DMS114 treated with DMSO at 0.1 percent for 48 hours (cell line): Measurements from ENCODE around the gene FBXL19.
A peak's percentile ranks its signal among the peaks of the same experiment; 100 is the strongest.

Experiments
- DNase-seq: peaks from one replicate; lab custom pipeline; 2025; ENCODE audit not compliant: unreplicated experiment; lab: John Stamatoyannopoulos, UW

The FBXL19 gene

DNA sequence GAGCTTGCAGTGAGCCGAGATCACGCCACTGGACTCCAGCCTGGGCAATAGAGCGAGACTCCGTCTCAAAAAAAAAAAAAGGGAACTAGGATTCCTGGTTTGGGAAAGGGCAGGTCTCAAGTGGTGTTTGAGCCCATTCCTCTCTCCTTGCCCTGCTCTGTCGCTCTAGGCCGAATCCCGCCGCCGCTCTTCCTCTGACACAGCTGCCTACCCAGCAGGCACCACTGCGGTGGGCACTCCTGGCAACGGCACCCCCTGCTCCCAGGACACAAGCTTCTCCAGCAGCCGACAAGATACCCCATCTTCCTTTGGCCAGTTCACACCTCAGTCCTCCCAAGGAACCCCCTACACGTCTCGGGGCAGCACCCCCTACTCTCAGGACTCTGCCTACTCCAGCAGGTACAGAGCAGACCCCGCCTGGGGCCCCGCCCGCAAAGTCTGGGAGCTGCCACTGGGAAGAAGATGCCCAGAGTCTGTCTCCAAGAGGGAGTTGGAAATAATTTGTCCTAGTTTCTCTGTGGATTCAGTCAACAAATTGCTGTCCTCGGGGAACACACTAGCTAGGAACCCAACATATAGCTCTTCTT, 40.6 kb downstream of the FBXL19 start:
- no peak for DNase-seq

DNA sequence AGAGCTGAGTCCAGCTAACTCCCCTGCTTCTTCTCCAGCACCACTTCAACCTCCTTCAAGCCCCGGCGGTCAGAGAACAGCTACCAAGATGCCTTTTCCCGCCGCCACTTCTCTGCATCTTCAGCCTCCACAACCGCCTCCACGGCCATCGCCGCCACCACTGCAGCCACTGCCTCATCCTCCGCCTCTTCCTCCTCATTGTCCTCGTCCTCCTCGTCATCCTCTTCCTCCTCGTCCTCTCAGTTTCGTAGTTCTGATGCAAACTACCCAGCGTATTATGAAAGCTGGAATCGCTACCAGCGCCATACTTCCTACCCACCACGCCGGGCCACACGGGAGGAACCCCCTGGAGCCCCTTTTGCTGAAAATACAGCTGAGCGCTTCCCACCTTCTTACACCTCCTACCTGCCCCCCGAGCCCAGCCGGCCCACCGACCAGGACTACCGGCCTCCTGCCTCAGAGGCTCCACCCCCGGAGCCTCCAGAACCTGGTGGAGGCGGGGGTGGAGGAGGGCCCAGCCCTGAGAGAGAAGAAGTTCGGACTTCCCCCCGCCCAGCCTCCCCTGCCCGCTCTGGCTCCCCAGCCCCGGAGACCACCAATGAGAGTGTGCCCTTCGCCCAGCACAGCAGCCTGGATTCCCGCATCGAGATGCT, 41.3 kb downstream of the FBXL19 start:
- DNase-seq, result no peak

DNA sequence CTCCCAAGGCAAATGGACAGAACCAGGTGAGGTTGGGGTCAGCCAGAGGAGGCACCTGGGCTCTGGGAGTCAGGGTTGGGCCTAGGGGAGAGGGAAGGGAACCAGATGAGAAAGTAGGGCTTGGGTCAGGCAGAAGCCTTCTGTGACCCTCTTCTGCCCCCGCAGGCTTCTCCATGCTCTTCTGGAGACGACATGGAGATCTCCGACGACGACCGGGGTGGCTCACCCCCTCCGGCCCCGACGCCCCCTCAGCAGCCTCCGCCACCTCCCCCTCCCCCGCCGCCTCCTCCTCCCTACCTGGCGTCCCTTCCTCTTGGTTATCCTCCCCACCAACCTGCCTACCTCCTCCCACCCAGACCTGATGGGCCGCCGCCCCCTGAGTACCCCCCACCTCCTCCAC, 42.1 kb downstream of the FBXL19 start:
- no peak for DNase-seq

DNA sequence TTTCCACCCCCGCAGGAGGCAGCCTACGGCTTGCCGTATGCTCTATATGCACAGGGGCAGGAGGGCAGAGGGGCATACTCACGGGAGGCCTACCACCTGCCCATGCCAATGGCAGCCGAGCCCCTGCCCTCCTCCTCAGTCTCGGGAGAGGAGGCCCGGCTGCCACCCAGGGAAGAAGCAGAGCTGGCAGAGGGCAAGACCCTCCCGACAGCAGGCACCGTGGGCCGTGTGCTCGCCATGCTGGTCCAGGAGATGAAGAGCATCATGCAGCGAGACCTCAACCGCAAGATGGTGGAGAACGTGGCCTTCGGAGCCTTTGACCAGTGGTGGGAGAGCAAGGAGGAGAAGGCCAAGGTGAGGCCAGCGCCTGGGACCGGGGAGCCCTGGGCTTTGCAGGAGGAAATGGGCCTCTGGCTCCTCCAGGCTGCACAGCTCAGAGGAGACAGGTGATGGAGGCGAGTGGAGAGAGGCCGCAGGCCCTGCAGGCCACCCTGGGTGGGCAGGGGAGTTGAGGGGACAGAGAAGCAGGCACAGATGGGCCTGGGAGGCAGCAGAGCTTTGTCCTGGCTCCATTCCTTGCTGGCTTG, 42.8 kb downstream of the FBXL19 start:
- no peak for DNase-seq

DNA sequence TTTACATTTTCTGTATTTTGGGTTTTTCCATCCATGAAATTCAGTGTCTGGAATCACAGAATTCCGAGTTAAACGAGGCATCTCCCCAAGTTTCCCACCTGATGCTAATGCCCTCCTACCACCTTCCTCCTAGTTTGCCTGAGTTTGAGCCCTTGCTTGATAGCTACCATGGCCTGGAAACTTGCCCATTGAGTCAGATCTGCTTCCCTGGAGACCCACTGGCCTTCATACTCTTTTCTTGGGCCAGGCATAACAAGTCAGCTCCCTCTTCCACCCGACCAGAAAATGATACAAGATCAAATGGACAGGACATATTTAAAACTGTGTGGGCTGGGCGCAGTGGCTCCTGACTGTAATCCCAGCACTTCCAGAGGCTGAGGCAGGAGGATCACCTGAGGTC, 44.4 kb downstream of the FBXL19 start:
- DNase-seq, result no peak

DNA sequence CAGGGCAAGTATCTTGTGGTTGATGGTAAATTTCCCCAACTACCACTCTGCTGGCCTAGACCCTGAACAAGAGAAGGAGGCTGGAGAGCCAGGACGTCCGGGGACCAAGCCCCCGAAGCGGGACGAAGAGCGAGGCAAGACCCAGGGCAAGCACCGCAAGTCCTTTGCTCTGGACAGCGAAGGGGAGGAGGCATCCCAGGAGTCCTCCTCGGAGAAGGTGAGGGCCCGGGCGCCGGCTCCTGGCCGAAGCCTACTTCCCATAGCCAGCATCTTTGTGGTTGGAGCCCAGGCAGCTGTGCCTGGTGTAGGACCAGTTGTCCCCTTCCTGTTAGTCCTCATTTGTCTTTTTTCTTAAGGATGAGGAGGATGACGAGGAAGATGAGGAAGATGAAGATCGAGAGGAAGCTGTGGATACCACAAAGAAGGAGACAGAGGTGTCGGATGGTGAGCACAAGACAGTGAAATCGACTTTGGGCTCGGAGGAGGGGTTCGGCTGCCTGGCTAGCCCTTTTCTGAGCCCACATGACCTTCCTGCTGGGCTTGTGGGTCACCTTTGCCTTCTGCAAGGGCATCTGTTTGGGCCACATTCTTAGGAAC, 46.0 kb downstream of the FBXL19 start:
- no peak for DNase-seq

DNA sequence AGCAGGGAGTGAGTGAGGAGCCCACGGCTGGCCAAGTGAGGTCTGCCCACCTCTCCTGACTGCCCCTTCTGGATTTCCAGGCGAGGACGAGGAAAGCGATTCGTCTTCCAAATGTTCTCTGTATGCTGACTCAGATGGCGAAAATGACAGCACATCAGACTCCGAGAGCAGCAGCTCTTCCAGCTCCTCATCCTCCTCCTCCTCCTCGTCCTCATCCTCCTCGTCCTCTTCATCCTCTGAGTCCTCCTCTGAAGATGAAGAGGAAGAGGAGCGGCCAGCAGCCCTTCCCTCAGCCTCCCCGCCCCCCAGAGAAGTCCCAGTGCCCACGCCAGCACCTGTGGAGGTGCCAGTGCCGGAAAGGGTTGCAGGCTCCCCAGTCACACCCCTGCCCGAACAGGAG, 47.9 kb downstream of the FBXL19 start:
- no peak for DNase-seq

DNA sequence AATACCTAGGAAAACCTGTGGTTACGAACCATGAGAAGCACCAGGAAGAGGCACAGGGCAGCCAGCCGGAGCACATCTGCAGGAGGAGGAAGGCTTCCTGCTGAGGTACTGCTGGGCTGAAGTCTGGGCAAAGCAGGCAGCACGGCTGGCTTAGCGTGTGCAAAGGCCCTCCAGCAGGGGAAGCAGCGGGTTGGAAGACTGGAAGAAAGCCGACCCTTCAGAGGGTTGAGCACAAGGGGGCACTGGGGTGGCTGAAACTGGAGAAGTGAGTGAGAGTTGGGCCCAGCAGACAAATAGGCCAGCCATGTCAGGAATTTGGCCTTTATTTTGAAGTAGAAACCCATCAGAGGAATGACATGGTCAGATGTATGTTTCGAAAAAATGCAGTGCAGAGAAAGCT, 49.5 kb downstream of the FBXL19 start:
- DNase-seq, result no peak

DNA sequence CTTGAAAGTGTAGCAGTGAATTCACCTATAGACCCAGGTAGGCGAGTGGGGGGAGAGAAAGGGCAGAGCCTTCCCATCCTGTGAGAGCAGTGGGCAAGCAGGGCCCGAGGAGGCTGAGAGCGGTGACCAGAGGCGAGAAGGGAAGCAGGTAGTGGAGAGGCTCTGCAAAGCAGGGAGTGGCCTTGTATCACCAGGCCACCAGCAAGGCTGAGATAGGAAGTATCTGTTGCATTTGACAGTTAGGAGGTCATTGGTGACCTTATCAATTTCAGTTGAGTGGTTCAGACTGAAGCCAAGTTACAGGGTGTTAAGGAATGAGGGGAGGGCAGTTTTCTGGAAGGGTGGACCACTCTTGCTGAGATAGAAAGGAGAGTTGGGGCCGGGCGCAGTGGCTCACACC, 51.0 kb downstream of the FBXL19 start:
- no peak for DNase-seq

DNA sequence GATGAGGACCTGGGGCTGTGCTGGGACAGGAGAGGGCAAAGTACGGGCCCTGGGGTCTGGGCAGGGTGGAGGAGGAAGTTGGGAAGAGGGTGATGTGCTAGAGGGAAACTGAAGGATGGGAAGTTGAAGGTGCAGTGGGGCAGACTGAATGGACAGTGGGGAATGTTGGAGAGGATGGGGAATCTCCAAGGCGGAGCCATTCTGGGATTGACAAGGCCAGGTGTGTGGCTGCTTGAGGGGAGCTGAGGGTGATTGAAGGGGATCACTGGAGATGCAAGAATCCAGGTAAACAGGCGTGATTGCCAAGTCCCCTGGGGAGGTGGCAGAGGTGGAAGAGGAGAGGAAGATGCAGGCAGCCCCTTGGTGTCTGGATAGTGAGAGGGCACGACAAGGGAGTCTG, 53.1 kb downstream of the FBXL19 start:
- no peak for DNase-seq

DNA sequence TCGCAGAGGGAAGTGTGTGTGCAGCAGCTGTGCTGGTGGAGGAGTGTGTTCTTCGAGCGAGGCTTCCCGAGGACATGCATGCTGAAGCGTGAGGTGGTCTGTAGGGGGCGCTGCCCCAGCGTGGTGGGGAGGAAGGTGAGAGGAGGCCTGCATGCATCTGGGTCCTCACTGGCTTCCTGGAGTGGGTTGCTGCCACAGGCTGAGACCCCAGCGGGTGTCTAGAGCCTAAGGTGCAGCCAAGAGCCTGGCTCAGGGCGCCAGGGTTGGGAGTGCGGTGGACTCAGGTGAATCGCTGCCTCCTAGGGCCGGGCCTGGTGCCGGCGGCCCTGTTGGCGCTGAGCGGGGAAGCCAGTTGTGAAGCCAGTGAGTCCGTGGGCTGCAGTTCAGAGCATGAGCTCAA, 54.1 kb downstream of the FBXL19 start:
- DNase-seq, result no peak

DNA sequence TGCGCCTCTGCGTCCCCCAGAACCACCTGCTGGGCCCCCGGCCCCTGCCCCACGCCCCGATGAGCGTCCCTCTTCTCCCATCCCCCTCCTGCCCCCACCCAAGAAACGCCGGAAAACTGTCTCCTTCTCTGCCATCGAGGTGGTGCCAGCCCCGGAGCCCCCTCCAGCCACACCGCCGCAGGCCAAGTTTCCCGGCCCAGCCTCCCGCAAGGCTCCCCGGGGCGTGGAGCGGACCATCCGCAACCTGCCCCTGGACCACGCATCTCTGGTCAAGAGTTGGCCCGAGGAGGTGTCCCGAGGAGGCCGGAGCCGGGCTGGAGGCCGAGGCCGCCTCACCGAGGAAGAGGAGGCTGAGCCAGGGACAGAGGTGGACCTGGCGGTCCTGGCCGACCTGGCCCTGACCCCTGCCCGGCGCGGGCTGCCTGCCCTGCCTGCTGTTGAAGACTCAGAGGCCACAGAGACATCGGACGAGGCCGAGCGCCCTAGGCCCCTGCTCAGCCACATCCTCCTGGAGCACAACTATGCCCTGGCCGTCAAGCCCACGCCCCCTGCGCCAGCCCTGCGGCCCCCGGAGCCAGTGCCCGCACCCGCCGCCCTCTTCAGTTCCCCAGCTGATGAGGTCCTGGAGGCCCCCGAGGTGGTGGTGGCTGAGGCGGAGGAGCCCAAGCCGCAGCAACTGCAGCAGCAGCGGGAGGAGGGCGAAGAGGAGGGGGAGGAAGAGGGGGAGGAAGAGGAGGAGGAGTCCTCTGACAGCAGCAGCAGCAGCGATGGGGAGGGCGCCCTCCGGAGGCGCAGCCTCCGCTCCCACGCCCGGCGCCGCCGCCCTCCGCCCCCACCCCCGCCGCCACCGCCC, 56.0 kb downstream of the FBXL19 start:
- DNase-seq, result no peak

DNA sequence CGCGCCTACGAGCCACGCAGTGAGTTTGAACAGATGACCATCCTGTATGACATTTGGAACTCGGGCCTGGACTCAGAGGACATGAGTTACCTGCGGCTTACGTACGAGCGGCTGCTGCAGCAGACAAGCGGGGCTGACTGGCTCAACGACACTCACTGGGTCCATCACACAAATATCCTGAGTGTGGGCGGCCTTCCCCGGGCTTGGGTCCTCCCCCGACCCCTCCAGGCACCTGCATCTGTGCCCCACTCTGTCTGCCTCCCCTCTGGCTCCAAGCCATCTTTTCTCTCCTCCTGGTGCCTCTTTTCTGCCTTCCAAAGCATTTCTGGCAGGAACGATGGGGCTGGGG, 56.6 kb downstream of the FBXL19 start:
- no peak for DNase-seq

DNA sequence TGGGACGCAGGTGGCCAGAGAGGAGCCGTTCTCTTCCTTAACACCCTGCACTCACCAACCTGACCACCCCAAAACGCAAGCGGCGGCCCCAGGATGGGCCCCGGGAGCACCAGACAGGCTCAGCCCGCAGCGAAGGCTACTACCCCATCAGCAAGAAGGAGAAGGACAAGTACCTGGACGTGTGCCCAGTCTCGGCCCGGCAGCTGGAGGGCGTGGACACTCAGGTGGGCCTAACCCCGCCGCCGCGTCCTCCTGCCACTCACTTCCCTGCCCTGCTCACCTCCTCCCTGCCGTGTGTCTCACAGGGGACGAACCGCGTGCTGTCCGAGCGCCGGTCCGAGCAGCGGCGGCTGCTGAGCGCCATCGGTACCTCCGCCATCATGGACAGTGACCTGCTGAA, 57.1 kb downstream of the FBXL19 start:
- no peak for DNase-seq

DNA sequence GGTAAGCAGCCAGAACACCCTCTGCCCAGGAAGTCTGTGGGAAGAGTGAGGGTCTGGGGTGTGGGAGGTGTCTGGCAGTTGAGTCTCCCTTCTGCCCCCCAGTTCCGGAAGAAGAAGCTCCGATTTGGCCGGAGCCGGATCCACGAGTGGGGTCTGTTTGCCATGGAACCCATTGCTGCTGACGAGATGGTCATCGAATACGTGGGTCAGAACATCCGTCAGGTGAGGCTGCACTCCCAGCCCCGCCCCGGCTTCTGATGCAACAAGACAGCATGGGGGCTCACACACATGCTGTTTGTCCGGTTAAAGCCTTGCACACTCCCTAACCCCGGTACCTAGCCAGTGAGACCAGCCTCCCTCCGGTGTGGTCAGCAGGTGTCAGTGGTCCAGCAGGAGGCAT, 57.6 kb downstream of the FBXL19 start:
- no peak for DNase-seq

DNA sequence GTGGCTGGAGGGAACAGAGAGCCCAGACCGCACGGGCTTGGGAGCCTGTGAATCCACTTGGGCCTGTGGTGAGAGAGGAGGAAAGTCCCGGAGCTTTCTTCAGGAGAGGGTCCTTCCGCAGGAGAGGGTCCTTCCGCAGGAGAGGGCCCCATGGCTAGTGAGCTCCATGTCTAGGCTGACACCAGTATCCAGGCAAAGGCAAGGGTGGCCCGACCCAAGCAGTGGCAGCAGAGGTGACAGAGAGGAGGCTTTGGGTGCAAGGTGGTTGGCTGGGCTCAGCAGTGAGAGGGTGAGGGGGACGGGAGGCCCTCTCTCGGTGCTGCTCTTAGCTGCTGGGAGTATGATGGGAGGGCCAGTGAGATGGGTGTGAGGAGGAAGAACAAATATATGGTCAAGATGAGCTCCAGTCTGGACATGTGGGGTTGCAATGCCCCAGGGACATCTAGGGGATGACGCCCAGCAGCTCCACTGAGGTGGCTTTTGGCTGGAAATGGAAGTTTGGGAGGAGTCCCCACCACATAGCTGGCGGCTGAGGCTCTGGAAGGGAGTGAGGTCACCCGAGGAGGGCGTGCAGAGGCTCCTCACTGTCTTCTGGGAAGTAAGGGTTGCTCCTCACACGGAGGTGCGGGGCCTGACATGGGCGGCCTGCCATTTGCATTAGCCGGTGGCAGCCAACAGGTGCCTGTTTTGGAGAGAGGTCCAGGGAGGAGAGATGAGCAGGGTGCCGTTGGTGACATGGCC, 59.3 kb downstream of the FBXL19 start:
- no peak for DNase-seq

DNA sequence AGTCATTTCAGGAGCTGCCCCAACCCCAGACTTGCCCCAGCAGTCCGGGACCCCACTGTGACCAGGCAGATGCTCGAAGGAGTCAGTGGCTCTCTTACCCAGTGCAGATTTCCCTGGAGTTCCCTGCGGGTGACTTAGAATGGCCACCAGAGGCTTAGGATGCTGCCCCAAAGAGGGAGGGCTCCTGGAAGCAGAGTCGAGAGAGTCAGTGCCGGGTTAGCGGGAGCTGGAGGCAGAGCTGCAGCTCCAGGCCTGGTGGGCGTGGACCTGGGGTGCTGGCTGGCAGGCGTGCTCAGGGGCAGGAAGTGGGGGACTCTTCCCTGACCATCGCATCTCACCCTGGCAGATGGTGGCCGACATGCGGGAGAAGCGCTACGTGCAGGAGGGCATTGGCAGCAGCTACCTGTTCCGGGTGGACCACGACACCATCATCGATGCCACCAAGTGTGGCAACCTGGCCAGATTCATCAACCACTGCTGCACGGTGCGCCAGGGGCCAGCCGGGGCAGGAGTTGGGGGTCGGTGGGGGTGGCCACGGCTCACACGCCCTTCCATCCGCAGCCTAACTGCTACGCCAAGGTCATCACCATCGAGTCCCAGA, 60.0 kb downstream of the FBXL19 start:
- no peak for DNase-seq

DNA sequence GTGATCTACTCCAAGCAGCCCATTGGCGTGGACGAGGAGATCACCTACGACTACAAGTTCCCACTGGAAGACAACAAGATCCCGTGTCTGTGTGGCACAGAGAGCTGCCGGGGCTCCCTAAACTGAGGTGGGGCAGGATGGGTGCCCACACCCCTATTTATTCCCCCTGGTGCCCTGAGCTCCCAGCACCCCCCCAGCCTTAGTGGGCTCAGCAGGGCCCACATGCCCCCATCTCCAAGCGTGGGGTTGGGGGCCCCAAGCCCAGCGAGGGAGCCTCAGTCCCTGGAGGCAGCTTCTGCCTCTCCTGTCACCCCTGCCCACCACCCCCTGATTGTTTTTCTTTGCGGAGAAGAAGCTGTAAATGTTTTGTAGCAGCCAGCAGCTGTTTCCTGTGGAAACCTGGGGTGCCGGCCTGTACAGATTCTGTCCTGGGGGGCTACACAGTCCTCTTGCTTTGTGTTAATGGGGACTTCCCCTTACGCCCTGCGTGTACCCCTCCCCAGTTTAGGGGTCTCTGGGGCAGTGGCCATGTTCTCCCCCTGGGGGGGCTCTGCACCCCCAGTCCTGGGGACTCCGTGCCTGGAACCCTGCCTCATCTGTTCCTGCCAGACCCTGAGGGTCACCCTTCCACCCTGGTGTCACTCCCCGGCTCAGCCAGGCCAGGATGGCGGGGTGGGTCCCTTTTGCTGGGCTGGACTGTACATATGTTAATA, 60.7 kb downstream of the FBXL19 start:
- DNase-seq, result no peak

DNA sequence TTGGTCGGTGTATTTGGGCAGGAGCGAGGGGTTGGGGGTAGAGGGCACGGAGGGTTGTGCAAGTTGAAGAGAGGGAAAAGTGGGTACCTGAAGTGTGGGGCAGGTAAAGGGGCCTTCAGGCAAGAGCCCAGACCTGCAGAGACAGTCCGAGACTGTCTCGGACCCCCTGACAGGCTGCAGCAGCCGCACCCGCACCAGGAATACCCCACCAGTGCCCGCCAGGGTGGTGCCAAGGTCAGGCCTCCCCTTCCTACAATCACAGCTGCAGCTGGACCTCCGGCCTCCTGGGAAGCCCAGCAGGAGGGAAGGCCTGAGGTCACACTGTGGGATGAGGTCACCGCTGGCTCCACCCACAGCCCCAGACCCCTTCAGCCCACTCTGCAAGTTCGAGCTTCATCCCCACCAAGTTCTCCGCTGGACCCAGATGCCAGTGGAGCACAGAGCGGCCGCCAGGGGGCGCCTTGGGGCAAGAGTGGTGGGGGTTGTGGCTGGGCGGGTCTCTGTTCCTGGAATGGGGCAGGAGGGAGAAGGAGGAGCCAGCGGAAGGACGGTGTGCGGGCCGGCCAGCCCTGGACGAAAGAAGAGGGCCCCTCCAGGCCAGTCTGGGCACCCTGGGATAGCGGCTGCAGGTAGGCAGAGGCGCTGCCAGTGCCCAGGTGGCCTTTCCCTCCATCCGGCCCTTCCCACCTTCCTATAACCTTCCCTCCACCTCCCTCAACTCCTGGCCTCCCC, 61.5 kb downstream of the FBXL19 start, which contains the start of gene HSD3B7:
TSS of gene HSD3B7 (plus strand) at position 539 of the 732 bp plus-strand sequence. CDS start 452 bp downstream, outside the sequence.
- DNase-seq, result peak; percentile 49
